Cardiac muscle cell (in vitro differentiated cells and primary cell): ENCODE data around the gene TMEM41B. TPM values are rescaled to one million over a fixed set of nuclear protein-coding genes. Genes with fewer than 3 reads are reported as not detected.
A peak's percentile ranks its signal among the peaks of the same experiment; 100 is the strongest.

ENCODE experiments used
- DNase-seq, 2 donors: peaks; one replicate each; pipeline versions ENCODE4 v3.0.0 to v3.0.0-alpha.2; 2010 to 2017; ENCODE audit warnings: low read depth in 1 of 2, low spot score in 1 of 2
- H3K27ac ChIP-seq: fragments of 200-600 bp; sonication (generic); 2 replicates; pipeline ENCODE4 v1.5.1; 2016
- H3K27me3 ChIP-seq: fragments of 200-600 bp; sonication (generic); 2 replicates; pipeline ENCODE4 v1.6.0; 2016; ENCODE audit warnings: control low read depth
- H3K36me3 ChIP-seq: fragments of 200-600 bp; sonication (generic); 2 replicates; pipeline ENCODE4 v1.5.1; 2016; ENCODE audit warnings: control low read depth
- H3K4me1 ChIP-seq: fragments of 200-600 bp; sonication (generic); 2 replicates; pipeline ENCODE4 v1.8.1; 2017; ENCODE audit warnings: low read depth, mild to moderate bottlenecking, mixed run types
- H3K4me3 ChIP-seq: fragments of 200-600 bp; sonication (generic); 2 replicates; pipeline ENCODE4 v1.5.1; 2016; ENCODE audit warnings: mild to moderate bottlenecking
- H3K9me3 ChIP-seq: fragments of 200-600 bp; sonication (generic); 2 replicates; pipeline ENCODE4 v1.5.1; 2017; ENCODE audit warnings: low read depth, mild to moderate bottlenecking, control low read depth
- CTCF ChIP-seq: IDR thresholded peaks from 2 replicates; pipeline ENCODE4 v1.5.1; 2012; ENCODE audit warnings: low read depth, mild to moderate bottlenecking, low read length
- polyA plus RNA-seq: library from polyadenylated mRNA; unstranded; fragments of >200 nt; fragmentation: Nextera tagmentation; extraction: Ambion mirVana; gene quantifications from 2 replicates; pipeline ENCODE4 v1.2.1, GENCODE V29; 2016
- total RNA-seq: library from RNA; depleted of rRNA; stranded (reverse); fragments of >200 nt; gene quantifications from 2 replicates; pipeline ENCODE4 v1.2.3, GENCODE V29; 2016

The TMEM41B gene
- total and polyA plus RNA-seq, 2 experiments from 2014 or later = 63.3 to 77.0 TPM

GRCh38 chr11:9347100-9347499, 32.7 kb upstream of the TMEM41B start:
- H3K36me3 ChIP-seq = no peaks in the 10 kb centered on the region
- H3K27ac ChIP-seq = peak overlapping the region; percentile 90
- H3K27me3 ChIP-seq = no peaks in the 10 kb centered on the region
- H3K4me1 ChIP-seq = peaks cover 21% of the 10 kb centered on the region
- H3K4me3 ChIP-seq = no peak overlapping the region
- peak in 1 of 2 donors; percentile 32 for DNase-seq
- H3K9me3 ChIP-seq = no peaks in the 10 kb centered on the region
- no peak for TF ChIP-seq CTCF

GRCh38 chr11:9344061-9344680, 29.8 kb upstream of the TMEM41B start:
- H3K36me3 ChIP-seq = no peaks in the 10 kb centered on the region
- TF ChIP-seq CTCF = no peak
- peak in 1 of 2 donors; percentile 49 for DNase-seq
- peak overlapping the region; percentile 86 for H3K27ac ChIP-seq
- no peaks in the 10 kb centered on the region for H3K9me3 ChIP-seq
- no peak overlapping the region for H3K4me3 ChIP-seq
- peaks cover 21% of the 10 kb centered on the region for H3K4me1 ChIP-seq
- no peaks in the 10 kb centered on the region for H3K27me3 ChIP-seq

GRCh38 chr11:9341638-9342178, 27.3 kb upstream of the TMEM41B start:
- TF ChIP-seq CTCF = no peak

GRCh38 chr11:9332655-9333054, 18.3 kb upstream of the TMEM41B start:
- Histone ChIP-seq H3K27me3 (no peaks in the 10 kb centered on the region), H3K27ac (no peak overlapping the region), H3K4me1 (peaks cover 6% of the 10 kb centered on the region), H3K36me3 (no peaks in the 10 kb centered on the region), H3K9me3 (no peaks in the 10 kb centered on the region), H3K4me3 (no peak overlapping the region)
- no peak for DNase-seq
- no peak for TF ChIP-seq CTCF

More at GRCh38 chr11:9341638-9342178, 27.3 kb upstream of the TMEM41B start:
- DNase-seq = no peak
- Histone ChIP-seq H3K4me3 (no peak overlapping the region), H3K27ac (peak overlapping the region; percentile 54), H3K27me3 (no peaks in the 10 kb centered on the region), H3K4me1 (peaks cover 12% of the 10 kb centered on the region), H3K36me3 (no peaks in the 10 kb centered on the region), H3K9me3 (no peaks in the 10 kb centered on the region)

- no peak for TF ChIP-seq CTCF
- Histone ChIP-seq H3K4me3 (no peak overlapping the region), H3K4me1 (peaks cover 6% of the 10 kb centered on the region), H3K36me3 (no peaks in the 10 kb centered on the region), H3K27ac (no peak overlapping the region), H3K9me3 (no peaks in the 10 kb centered on the region), H3K27me3 (no peaks in the 10 kb centered on the region)
- no peak for DNase-seq
Measured at GRCh38 chr11:9330387-9331384, 16.3 kb upstream of the TMEM41B start.
